ENCODE measurements around the gene CPTP.

CPTP gene

GRCh38 chr1:1296070-1297061 is 28.2 kb upstream of the CPTP start:
- no peak for DNase-seq
- H3K14ac ChIP-seq (ENCODE audit: low read length in 2 of 2), result no peak overlapping the region
- no peak overlapping the region for H2BK15ac ChIP-seq (ENCODE audit: low read depth, poor library complexity, severe bottlenecking)
- H2AFZ ChIP-seq (ENCODE audit: low read depth, low read length), result no peak overlapping the region
- WGBS, result 96% methylated on average over 61 of the region's 62 CpGs
- peaks cover 6% of the 10 kb centered on the region for H3K4me1 ChIP-seq (ENCODE audit: control insufficient read depth, insufficient read depth, low read depth, low read length)
- H4K91ac ChIP-seq (ENCODE audit: low read length), result peak overlapping the region; percentile 58
- no peak overlapping the region for H3K4ac ChIP-seq (ENCODE audit: low read depth in 1 of 2, low read length in 2 of 2)
- no peak overlapping the region for H3K27ac ChIP-seq (ENCODE audit: low read length, poor library complexity, severe bottlenecking)
- no peak overlapping the region for H2BK120ac ChIP-seq (ENCODE audit: low read depth, low read length)
- H3K9ac ChIP-seq (ENCODE audit: low read length), result no peak overlapping the region
- no peak overlapping the region for H3K4me3 ChIP-seq (ENCODE audit: insufficient read depth in 1 of 2, low read depth in 1 of 2, low read length in 2 of 2)
- no peaks in the 10 kb centered on the region for H3K9me3 ChIP-seq (ENCODE audit: control insufficient read depth, low read length)
- no peak overlapping the region for H4K8ac ChIP-seq (ENCODE audit: low read length)
- peaks cover 3% of the 10 kb centered on the region for H3K79me1 ChIP-seq (replicated peaks; ENCODE audit: low read length, poor library complexity, severe bottlenecking)
- H2AK5ac ChIP-seq (ENCODE audit: low read length, severe bottlenecking), result no peak overlapping the region
- no peak overlapping the region for H3K4me2 ChIP-seq (ENCODE audit: low read length, poor library complexity, severe bottlenecking)
- H2BK5ac ChIP-seq (ENCODE audit: low read depth, low read length, poor library complexity, severe bottlenecking), result no peak overlapping the region
- H3K23ac ChIP-seq (ENCODE audit: low read length in 2 of 2), result no peak overlapping the region
- H3K27me3 ChIP-seq (ENCODE audit: control insufficient read depth in 1 of 2, insufficient read depth in 1 of 2, low read length in 2 of 2), result no peaks in the 10 kb centered on the region
- H3K18ac ChIP-seq (ENCODE audit: low read depth in 1 of 2, low read length in 2 of 2), result no peak overlapping the region
- no peak overlapping the region for H2BK12ac ChIP-seq (ENCODE audit: low read length in 2 of 2)
- H3K36me3 ChIP-seq (ENCODE audit: control insufficient read depth in 1 of 2, insufficient read depth in 2 of 2, low read depth in 1 of 2, low read length in 2 of 2), result peaks cover 5 to 81% of the 10 kb centered on the region in 2 experiments

GRCh38 chr1:1297802-1298424 is 26.7 kb upstream of the CPTP start:
- Histone ChIP-seq H2BK120ac (ENCODE audit: low read depth, low read length) (no peak overlapping the region), H4K91ac (ENCODE audit: low read length) (no peak overlapping the region), H3K4ac (ENCODE audit: low read depth in 1 of 2, low read length in 2 of 2) (no peak overlapping the region), H3K4me3 (ENCODE audit: insufficient read depth in 1 of 2, low read depth in 1 of 2, low read length in 2 of 2) (no peak overlapping the region), H3K9me3 (ENCODE audit: control insufficient read depth, low read length) (no peaks in the 10 kb centered on the region), H3K79me1 (replicated peaks; ENCODE audit: low read length, poor library complexity, severe bottlenecking) (peaks cover 13% of the 10 kb centered on the region), H3K36me3 (ENCODE audit: control insufficient read depth in 1 of 2, insufficient read depth in 2 of 2, low read depth in 1 of 2, low read length in 2 of 2) (peaks cover 5 to 84% of the 10 kb centered on the region in 2 experiments), H2AK5ac (ENCODE audit: low read length, severe bottlenecking) (no peak overlapping the region), H3K4me2 (ENCODE audit: low read length, poor library complexity, severe bottlenecking) (no peak overlapping the region), H2AFZ (ENCODE audit: low read depth, low read length) (no peak overlapping the region), H3K27me3 (ENCODE audit: control insufficient read depth in 1 of 2, insufficient read depth in 1 of 2, low read length in 2 of 2) (no peaks in the 10 kb centered on the region), H4K8ac (ENCODE audit: low read length) (peak overlapping the region; percentile 7), H3K23ac (ENCODE audit: low read length in 2 of 2) (no peak overlapping the region), H3K27ac (ENCODE audit: low read length, poor library complexity, severe bottlenecking) (no peak overlapping the region), H3K14ac (ENCODE audit: low read length in 2 of 2) (no peak overlapping the region), H2BK15ac (ENCODE audit: low read depth, poor library complexity, severe bottlenecking) (no peak overlapping the region), H3K18ac (ENCODE audit: low read depth in 1 of 2, low read length in 2 of 2) (no peak overlapping the region), H3K9ac (ENCODE audit: low read length) (no peak overlapping the region), H2BK12ac (ENCODE audit: low read length in 2 of 2) (no peak overlapping the region), H3K4me1 (ENCODE audit: control insufficient read depth, insufficient read depth, low read depth, low read length) (peaks cover 9% of the 10 kb centered on the region), H2BK5ac (ENCODE audit: low read depth, low read length, poor library complexity, severe bottlenecking) (no peak overlapping the region)
- DNase-seq, result no peak
- WGBS, result 95% methylated on average over 31 of the region's 31 CpGs

- WGBS, result 77% methylated on average over 30 of the region's 30 CpGs
- Histone ChIP-seq H3K79me1 (replicated peaks; ENCODE audit: low read length, poor library complexity, severe bottlenecking) (peaks cover 18% of the 10 kb centered on the region), H3K4me2 (ENCODE audit: low read length, poor library complexity, severe bottlenecking) (no peak overlapping the region), H2AK5ac (ENCODE audit: low read length, severe bottlenecking) (no peak overlapping the region), H3K4ac (ENCODE audit: low read depth in 1 of 2, low read length in 2 of 2) (no peak overlapping the region), H2BK5ac (ENCODE audit: low read depth, low read length, poor library complexity, severe bottlenecking) (no peak overlapping the region), H3K9ac (ENCODE audit: low read length) (no peak overlapping the region), H4K8ac (ENCODE audit: low read length) (no peak overlapping the region), H3K27ac (ENCODE audit: low read length, poor library complexity, severe bottlenecking) (no peak overlapping the region), H3K18ac (ENCODE audit: low read depth in 1 of 2, low read length in 2 of 2) (no peak overlapping the region), H3K14ac (ENCODE audit: low read length in 2 of 2) (no peak overlapping the region), H2AFZ (ENCODE audit: low read depth, low read length) (no peak overlapping the region), H2BK12ac (ENCODE audit: low read length in 2 of 2) (no peak overlapping the region), H3K23ac (ENCODE audit: low read length in 2 of 2) (no peak overlapping the region), H3K9me3 (ENCODE audit: control insufficient read depth, low read length) (no peaks in the 10 kb centered on the region), H3K27me3 (ENCODE audit: control insufficient read depth in 1 of 2, insufficient read depth in 1 of 2, low read length in 2 of 2) (no peaks in the 10 kb centered on the region), H2BK15ac (ENCODE audit: low read depth, poor library complexity, severe bottlenecking) (no peak overlapping the region), H3K36me3 (ENCODE audit: control insufficient read depth in 1 of 2, insufficient read depth in 2 of 2, low read depth in 1 of 2, low read length in 2 of 2) (peaks cover 5 to 84% of the 10 kb centered on the region in 2 experiments), H4K91ac (ENCODE audit: low read length) (no peak overlapping the region), H2BK120ac (ENCODE audit: low read depth, low read length) (no peak overlapping the region), H3K4me1 (ENCODE audit: control insufficient read depth, insufficient read depth, low read depth, low read length) (peaks cover 21% of the 10 kb centered on the region), H3K4me3 (ENCODE audit: insufficient read depth in 1 of 2, low read depth in 1 of 2, low read length in 2 of 2) (no peak overlapping the region)
- peak; percentile 29 for DNase-seq
Observed at GRCh38 chr1:1298861-1299685, 25.5 kb upstream of the CPTP start.
